ENCODE results near the gene ZMIZ1.

ZMIZ1 gene

DNA sequence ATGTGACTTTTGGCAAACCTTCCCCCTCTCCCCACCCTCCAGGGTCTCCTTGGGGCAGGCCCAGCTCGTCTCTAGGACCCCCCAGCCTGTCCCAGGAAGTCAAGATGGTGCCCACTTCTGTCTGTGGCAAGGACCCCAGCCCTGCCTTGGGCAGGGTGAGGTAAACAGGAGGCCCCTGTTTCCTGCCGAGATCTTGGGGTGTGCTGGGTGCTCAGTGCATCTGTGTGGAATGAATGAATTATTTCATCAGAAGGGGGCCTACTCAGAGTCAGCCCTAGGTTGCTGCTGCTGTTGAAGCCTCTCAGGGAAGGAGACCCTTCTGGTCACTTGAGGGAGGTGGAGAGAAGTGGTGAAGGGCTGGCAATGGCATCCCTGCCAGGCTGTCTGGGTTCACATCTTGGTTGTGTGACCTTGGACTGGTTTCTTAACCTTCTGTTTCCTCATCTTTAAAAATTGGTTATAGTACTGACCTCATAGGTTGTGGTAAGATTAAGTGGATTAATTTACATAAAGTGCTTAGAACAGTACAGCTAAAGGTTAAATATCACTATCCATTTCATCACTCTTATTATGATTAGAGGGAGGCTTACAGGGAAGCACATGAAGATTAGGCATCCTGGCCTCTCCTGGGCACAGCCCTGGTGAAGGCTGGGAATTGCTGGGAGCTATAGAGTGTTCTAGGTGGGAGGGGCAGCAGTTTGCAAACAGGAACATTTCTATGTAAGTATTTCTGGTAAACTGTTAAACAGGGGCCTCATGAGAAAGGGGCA is 67.7 kb downstream of the ZMIZ1 start:
- no peak for DNase-seq (ENCODE audit: low read depth in 1 of 2, low spot score in 1 of 2)

DNA sequence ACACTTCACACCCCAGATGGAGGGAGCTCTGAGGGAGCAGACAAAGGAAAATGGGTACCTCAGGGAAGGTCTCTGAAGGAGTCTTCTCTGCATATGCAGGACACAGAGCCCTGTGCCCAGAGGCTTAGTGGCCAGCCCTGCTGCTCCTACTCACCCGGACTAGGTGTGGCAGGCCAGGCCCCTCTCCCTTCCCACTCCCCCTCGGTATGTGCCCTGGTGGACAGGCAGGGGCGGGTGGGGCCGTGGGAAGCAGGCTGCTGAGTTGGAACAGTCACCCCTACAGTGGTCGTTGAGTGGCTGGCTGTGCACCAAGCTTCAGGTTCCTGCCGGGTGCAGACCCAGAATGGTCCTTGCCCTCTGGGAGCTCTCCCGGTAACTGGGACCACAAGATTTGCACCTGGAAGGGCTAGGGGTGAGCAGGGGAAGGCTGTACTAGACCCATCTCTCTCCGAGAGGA is 68.6 kb downstream of the ZMIZ1 start:
- no peak for DNase-seq (ENCODE audit: low read depth in 1 of 2, low spot score in 1 of 2)

DNA sequence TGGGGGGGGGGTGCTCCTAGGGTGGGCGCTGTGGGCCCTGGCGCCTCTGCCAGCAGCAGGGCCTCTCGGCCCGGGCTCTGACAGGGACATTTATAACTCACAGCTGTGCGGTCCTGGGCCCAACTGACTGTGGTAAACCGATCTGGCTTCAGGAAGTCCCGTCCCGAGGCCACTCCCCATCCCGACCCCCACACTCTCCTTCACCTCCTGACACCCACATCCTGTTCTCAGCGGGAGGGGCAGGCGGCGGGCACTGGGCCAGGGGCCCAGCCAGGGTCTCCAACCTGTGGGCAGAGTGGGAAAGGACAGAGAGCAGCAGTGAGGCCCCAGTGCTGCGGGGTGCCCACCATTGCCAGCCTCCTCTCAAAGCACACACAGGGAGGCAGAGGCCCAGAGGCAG is 69.1 kb downstream of the ZMIZ1 start:
- DNase-seq (ENCODE audit: low read depth in 1 of 2, low spot score in 1 of 2): peak in 1 of 2 donors; percentile 11

DNA sequence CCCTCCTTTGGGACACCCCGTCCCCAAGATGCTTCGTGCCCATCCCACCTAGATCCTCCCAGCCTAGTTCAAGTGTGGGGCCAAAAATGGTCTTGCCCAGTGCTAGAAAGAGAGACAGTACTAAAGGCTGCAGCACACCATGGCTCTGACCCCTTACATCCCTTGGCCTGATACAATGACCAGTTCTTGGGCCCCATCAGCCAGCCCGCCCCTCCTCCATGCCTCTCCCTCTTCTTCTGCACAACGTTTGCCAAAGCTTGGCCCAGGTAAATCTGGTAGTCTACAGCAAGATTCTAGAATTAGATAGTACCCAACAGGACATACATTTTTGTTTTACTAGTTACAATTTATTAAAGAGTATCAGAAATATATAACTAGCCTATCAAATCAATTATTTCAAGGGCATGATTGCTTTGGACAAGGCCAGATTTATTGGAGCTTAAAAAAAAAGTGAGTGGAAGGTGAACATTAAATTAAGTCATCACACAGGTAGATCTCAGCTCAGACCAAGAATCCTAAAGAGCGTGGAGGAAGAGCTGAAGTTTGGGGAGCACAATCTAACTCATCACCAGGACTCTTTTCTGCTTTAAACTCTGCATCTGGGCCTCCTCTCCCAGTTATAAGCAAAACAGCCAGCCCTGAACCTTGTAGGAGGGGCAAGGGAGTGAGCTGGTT is 69.8 kb downstream of the ZMIZ1 start:
- no peak for DNase-seq (ENCODE audit: low read depth in 1 of 2, low spot score in 1 of 2)

DNA sequence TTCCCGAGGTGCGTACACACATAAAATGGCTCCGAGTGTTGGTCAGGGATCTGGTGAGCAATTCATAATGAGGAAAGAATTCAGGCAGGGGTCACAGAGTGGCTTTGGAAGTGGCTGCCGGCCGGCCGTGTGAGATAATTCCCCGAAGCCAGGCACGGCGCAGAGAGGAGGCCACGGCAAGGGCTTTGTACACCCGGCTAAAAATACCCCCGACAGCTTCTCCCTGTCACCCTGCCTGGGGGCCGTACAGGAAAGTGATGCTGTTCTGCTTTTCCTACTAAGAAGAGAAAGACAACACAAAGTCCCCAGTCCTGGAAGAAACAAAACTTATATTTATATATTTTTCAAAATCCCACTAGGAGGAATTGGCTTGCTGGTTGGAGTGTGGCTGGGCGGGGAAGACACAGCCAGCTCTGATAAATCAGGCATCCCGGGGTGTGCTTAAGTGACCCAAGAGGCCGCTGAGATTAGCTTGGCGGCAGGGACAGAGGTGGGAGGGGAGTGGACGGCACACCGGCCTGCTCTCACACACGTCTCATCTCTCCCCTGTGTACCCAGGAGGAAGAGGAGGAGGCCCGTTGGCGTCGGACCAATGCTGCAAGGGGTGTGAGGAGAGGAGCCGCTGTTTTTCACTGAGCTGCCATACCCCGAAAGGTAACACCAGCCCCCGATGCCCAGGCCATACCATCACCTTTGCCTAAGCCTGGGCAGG is 70.5 kb downstream of the ZMIZ1 start:
- no peak for DNase-seq (ENCODE audit: low read depth in 1 of 2, low spot score in 1 of 2)

DNA sequence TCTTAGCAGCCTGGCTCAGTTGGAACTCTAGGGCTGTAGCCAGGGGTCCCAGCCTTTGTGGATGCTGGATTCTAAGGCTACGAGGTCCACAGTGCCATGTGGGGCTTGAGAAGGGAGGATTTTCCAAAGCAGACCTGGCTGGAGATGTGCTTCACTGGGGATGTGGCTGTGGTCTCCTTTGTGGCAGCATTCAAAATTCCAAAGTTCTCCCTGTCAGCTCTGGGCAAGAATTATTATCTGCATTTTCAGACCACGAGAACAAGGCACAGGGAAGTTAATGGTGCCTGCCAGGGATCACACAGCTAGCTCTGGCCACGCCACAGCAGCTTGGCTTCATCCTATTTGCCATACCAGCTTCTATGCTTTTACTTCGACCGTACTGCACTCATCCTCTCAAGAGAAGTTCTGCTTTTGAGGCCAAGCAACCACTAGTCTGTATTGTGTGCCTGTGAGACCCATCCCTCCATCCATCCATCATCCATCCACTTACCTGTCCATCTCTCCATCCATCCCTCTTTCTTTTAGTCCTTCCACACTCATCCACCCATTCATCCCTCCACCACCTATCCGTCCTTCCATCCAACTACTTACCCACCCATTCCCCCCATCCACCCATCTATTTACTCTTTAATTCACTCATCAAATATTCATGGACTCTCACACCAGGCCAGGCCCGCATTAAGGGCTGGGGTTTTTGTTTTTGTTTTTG is 71.5 kb downstream of the ZMIZ1 start:
- no peak for DNase-seq (ENCODE audit: low read depth in 1 of 2, low spot score in 1 of 2)

DNA sequence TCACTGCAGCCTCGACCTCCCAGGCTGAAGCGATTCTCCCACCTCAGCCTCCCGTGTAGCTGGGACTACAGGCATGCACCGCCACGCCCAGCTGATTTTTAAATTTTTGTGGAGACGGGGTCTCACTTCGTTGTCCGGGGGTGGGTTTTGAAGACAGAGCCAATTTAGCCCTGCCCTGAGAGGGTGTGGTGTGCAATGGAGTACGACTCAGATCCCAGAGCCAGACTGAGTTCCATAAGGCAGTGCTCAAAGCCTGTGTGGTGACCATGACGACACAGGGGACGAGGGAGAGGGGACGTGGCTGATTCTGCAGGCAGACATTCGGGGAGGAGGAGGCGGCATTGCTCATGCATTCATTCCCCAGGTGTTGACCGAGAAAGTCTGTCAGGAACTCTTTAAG is 72.1 kb downstream of the ZMIZ1 start:
- DNase-seq (ENCODE audit: low read depth in 1 of 2, low spot score in 1 of 2): no peak

DNA sequence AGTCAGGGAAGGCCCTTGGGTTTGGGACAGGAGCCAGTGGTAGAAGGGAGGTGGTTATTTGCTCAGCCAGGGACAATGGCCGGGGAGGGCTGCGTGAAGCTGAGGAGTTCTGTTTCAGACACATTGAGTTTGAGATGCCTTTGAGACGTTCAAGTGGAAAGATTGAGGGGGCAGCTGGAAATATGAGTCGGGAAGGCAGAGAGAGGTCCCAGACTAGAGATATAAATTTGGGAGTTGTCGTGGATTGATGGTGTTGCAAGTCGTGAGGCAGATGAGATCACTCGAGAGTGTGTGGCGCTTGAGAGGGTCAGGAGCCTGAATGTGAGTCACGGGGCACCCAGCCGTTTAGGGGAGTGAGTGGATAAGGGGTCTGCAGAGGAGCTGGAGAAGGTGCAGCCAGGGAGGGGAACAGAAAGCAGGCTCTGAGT is 73.3 kb downstream of the ZMIZ1 start:
- no peak for DNase-seq (ENCODE audit: low read depth in 1 of 2, low spot score in 1 of 2)

DNA sequence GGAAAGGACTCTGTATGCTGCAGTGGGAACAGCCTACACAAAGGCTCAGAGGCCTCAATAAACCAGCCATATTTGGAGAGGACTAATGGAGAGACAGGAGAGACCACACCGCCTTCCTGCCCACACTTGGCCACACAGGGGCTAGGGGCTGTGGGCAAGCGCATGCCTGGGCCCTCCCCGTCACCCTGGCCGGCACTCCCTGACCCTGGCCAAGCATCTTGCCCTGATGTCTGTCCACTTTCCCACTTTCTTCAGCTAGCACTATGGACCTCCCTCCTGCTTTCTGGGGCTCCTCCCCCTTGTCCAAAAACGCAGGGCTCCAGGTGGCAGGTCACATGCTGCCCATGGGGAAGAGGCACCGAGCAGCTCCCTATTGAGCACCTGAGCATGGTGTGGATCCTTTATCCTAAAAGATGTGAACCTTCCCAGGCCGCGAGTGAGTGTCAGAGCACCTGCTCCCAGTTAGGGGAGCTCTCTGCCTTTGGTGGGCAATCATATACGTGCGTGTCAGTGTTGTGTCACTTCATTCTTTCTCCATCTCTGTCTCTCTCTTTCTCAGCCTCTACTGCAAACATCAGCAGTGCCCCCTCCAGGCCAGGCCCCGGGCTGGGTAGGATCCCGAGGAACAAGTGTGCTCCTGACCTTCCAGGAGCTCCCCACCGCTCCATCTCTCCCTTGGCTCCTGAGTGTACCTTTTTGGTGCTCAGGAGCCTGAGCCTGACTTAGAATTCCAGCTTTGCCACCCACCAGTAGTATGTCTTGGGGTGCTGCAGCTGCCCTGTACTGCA is 74.0 kb downstream of the ZMIZ1 start:
- DNase-seq (ENCODE audit: low read depth in 1 of 2, low spot score in 1 of 2): no peak

DNA sequence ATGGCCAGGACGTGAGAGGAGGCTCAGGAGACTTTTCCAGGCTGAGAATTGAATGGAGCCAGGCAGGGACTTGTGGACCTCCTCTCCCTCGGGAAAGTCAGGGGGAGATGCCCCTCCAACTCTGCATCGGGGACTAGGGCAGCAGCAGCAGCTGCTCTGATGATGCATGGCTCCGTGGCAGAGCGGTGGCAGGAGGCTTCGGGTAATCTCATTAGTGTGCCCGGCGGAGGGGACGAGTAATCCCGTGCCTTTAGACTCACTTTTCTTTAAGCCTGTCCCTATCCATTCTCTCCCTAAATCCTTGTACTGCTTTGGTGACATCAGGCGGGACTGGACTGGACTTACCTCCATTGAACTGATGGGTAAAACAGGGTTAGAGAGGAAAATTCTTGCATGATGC is 75.1 kb downstream of the ZMIZ1 start:
- no peak for DNase-seq (ENCODE audit: low read depth in 1 of 2, low spot score in 1 of 2)

DNA sequence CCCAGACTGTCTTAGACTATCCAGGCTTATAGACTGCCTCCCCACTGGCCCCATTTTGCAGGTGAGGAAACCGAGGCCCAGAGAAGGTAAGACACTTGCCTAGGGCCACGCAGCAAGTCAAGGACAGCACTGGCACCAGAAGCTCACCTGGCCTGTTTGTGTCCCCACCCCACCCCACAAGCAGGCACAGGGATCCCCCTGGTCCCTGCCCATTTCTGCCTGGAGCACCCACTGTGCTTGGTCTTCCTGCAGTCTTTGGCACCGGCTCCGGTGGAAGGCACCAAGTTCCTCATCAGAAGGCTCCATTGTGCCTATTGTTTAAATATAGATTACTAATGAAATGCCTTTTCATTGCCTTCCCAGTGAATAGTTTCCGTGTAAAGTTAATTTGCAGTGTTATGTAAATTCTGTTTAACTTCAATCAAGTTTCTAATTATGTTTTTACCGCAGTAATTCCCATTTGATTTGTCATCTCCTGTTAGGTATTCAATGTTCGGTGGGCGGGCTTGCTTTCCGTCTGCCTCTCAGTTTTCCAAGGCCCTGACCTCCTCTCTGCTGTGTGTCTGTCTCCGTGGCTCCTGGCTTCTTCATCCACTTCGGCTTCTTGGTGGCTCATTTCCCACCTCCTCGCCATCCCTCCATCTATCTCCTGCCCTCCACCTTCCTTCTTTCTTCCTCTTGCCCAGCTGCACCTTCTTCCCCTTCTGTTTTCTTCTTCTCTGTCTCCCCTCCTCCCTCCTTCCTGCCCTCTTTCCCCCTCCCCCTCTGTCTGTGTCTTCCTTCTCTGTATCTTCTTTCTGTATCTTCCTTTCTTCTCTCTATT is 75.8 kb downstream of the ZMIZ1 start:
- no peak for DNase-seq (ENCODE audit: low read depth in 1 of 2, low spot score in 1 of 2)

DNA sequence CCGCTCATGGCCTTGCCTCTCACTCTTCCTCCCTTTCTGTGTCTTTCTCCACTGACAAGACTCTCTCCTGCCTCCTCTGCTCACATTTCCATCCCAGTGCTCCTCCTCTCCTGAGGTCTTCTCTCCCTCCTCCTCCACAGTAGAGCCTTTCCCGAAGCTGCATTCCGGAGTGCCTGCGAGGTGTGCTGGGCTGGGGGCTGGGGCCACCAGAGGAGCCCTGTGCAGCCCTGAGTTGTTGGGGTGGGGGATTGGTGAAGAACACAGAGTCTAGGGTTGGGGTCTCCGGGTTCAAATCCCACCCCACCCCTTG is 76.4 kb downstream of the ZMIZ1 start:
- DNase-seq (ENCODE audit: low read depth in 1 of 2, low spot score in 1 of 2): no peak

DNA sequence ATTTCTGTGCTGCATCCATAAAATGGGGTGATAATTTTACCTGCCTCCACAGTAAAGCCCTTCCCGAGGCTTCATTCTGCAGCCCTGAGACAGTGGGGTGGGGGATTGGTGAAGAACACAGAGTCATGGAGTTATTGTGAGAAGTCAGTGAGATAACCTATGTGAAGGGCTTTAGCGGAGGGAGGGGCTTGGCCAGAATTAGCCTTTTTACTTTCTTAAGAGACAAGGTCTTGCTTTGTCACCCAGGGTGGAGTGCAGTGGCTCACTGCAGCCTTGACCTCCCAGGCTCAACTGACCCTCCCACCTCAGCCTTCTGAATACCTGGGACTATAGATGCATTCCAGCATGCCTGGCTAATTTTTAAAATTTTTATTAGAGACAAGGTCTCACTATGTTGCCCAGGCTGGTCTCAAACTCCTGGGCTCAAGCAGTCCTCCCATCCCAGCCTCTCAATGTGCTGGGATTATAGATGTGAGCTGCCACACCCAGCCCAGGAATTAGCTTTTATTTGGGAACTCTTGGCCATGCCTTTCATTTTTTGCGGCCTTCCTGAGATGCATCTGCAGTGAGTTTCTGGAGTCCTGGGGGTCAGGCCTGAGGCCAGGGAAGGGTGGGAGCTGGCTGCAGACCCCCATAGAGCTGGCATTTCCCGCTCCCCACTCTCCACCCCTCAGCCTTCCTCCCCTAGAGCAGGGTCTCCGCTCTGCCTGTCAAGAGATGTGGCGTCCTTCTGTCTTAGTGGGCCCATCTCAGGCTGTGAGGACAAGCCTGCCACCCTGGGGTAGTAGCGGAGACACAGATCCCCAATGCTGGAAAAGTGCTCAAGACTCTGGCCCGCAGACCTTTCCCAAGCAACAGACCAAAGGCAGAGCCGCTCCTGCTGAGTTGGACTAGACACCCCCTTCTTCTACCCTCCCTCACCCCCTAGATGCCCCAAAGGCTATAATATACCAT is 77.0 kb downstream of the ZMIZ1 start:
- no peak for DNase-seq (ENCODE audit: low read depth in 1 of 2, low spot score in 1 of 2)

DNA sequence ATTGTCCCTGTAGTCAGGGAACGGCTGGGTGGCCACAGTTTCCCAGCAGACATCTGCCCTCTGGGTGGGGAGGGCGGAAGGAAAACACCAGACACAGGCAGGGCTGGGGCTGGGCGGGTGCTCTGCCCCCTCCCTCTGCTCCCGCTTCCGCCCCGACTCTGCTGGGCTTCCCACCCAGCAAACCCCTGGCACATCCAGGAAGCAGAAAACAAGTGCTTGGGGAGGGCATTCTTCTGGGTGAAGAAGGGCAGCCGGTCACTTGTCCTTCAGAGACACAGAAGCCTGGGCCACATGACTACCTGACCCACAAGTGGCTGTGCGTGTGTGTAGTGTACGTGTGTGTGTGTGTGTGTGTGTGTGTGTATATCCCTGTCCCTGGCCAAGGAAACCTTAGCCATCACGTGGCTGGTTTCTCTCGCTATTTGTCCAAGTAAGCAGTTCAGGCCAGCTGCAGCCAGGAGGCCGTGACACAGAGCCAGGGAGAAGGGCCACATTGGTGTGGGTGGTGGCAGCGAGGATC is 77.9 kb downstream of the ZMIZ1 start:
- no peak for DNase-seq (ENCODE audit: low read depth in 1 of 2, low spot score in 1 of 2)

DNA sequence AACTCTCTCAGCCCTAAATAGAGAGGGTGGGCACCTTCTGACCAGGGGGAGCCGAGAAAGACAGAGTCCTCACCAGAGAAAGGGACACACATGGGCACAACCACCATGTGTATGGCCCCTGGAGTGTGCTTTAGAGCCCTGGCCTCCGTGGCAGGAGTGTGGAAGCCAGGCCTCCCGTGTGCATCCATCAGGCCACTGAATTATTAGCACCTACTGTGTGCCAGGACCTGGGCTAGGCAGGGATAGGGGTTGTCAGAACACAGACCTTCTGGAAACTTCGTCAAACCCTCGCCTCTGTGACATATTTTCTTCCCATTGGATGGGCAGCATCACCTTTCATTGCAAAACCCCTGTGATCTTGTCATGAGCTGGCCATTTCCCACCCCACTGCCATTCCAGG is 78.5 kb downstream of the ZMIZ1 start:
- DNase-seq (ENCODE audit: low read depth in 1 of 2, low spot score in 1 of 2): no peak

DNA sequence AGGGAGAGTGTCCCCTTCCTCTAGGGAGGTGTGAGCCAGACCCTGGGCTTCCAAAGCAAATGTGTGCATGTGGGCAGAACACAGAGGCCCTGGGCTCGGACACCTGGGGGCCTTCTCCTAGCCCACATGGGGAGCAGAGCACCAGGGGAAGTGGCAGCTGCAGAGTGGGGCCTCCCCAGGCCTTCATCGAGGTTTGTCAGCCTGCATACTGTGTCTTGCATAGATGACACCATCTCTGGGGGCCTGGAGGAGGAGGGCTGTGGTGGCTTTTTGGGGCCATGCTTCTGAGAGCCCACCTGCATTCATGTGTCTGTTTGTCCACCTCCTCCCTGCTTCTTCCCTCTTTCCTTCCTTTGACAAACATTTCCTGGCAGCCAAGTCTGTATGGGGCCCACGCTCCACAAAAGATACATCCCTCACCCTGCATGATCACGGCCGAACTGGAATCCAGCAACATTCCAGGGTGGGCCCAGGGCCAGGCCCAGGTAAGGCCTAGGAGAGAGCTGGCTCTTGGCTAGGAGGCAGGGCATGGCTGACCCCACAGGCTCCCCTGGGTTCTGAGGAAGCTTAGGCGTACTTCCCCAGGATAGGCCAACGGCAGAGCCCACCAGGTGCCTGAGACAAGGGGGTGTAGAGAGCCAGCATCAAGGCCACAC is 79.2 kb downstream of the ZMIZ1 start:
- no peak for DNase-seq (ENCODE audit: low read depth in 1 of 2, low spot score in 1 of 2)

DNA sequence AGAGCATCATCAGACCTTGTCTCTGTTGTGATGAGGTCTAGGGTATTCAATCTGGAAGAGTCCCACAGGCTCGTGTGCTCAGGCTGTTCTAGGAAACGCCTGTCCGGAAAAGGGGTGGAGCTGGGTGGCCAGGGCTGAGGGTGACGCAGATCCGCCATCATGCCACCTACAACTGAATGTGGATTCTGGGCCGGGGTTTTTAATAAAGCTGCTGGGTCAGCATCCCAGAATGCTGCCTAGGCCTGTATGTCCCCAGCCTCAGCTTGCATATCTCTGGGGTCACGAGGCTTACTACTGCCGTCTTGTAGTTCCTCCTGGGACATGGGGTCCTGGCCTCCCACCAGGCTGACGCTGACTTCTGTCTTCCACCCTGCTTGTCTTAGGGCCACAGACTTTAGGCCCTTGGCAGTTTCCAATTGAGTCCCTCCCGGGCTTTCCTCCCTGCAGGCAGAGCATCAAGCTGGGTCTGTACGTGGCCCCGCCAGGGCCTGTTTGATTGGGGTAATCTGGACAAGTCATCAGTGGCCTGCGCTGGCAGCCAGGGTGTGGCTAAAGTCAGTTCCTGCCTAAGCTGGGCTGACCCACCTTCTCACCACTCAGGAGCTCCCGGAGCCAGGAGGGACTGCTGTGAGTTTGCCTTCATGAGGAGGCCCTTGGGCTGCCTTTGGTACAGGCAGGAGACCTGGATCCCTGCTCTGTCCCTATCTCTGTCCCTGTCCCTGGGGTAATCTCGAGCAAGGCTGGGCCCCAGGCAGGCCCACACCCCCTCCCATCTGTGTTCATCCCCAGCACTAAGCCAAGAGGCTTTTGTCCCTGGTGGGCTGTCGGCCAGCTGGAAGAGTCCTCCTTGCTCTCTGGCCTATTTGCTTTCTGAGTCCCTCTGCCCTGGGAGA is 79.9 kb downstream of the ZMIZ1 start:
- no peak for DNase-seq (ENCODE audit: low read depth in 1 of 2, low spot score in 1 of 2)
